VCaP (cell line): Measurements from ENCODE around the gene MAP2K3.
"Not testable (repeated sequence)": the region's sequence is repeated elsewhere in the genome, so short reads cannot be mapped to it uniquely, and the experiment has no call there.

Source experiments
- H3K27ac ChIP-seq: fragments of 450-650 bp; 2 replicates; pipeline ENCODE4 v1.5.1; 2017
- CTCF ChIP-seq: fragments of 450-650 bp; conservative IDR thresholded peaks from 2 replicates; pipeline ENCODE4 v1.5.1; 2017; ENCODE audit warnings: mild to moderate bottlenecking, moderate library complexity

The MAP2K3 gene

GRCh38 chr17:21345236-21345635 is 60.7 kb downstream of the MAP2K3 start:
- no peak for TF ChIP-seq CTCF
- H3K27ac ChIP-seq, result no peak overlapping the region

- not testable (repeated sequence) for H3K27ac ChIP-seq
These were observed 61.6 kb downstream of the MAP2K3 start for GRCh38 chr17:21346107-21346506.

GRCh38 chr17:21346651-21347250 is 62.2 kb downstream of the MAP2K3 start:
- not testable (repeated sequence) for H3K27ac ChIP-seq

- H3K27ac ChIP-seq, result not testable (repeated sequence)
These were observed 63.1 kb downstream of the MAP2K3 start for GRCh38 chr17:21347660-21348059.

DNA sequence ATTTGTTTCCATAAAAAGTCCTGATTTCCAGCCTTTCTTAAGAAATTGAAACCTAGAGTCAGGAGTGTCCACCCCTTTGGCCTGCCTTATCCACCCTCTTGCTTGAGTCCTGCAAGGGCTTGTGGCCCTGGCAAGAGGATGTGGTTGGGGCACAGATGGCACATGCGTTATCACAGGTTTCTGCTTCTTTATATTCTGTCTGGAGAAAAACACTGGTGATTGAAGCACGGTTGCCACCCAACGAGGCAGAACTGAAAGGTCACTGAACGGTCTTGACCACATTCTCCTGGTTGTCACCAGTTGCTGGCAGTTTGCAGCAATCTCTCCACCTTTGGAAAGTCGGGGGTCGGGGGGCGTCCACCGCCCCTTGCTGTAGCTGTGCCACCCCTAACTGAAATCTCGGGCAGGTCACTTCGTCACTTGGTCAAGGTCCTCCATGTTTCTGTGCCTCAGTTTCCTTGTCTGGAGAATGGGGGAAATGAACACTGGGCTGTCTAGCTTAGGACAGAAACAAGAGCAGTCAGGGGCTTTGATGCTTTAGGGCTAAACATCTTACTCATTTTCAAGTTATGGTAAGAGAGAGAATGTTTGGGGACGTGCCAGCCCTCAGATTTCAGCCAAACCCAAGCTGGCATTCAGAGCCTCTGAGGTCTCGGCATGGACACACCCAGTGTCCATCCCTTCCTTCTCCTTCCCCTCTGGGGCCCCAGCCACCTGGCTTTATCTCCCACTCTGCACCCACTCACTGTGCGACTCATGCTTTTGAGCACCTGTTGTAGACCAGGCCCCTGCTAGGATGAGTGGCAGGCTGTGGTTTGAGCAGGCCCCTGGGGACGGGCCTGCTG is 63.8 kb downstream of the MAP2K3 start:
- H3K27ac ChIP-seq, result not testable (repeated sequence)

DNA sequence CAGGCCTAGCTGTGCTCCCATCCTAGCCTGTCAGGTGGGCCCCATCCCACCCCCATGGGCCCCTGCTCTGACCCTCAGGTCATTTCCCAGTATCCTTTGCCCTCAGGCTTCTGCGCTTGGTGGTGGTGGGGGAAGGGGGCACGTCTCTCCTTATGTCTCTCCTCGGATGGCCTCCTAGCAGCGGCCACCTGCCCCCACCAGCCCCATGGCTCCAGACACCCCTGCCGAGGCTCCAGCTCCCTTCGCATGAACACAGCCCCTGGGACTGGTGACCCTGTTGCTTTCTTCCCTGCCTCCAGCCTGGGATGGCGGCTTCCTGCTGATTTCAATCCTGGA is 64.4 kb downstream of the MAP2K3 start:
- not testable (repeated sequence) for H3K27ac ChIP-seq

DNA sequence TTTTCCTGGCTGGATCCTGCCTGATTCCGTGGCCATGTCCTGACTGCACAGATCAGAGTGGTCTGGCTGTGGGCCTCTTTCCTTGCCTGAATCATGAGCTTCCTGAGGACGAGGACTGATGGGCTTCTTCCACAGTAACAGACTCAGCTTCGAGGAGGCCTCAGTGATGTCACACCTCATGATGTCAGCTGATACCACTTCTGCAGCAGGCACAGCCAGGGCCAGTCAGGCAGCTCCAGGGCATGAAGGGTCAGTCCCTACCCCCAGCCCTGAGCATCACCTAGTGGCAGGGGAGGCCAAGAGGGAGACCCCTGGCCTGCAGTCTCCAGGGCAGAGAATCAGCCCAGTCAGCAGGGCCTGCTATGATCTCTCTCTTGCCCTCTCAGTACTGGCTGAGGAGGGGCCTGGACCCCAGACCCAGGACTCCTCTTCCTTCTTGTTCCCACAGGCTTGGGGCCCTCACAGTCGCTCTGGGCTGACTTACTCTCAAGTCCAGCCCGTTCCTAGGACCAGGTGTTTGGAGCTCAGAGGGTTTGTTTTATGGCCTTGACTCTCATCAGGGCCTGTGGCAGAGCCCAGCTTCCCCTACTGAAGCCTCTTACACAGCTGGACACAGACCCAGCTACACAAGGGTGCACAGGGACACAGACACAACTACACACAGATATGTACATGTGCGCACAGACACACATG is 65.0 kb downstream of the MAP2K3 start:
- H3K27ac ChIP-seq, result not testable (repeated sequence)

DNA sequence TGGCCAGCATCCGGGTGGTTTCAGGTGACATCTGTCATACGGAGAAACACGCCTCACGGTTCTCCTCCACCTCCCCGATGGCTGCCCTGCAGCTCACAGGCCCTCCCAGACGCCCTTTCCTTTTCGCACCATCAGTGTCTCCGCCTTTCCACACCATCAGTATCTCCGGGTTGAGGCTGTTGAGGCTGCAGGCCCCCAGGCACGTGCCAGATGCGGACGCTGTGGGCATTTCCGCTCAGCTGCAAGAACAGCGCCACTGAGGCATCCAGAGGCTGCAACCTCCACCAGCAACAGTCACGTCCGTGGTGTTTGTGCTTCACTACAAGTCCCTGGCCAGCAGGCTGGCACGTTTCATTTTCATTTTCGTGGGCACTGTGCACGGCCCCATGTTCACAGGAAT is 66.0 kb downstream of the MAP2K3 start:
- H3K27ac ChIP-seq, result not testable (repeated sequence)

- H3K27ac ChIP-seq, result no peak overlapping the region
- no peak for TF ChIP-seq CTCF
These were observed 67.0 kb downstream of the MAP2K3 start for GRCh38 chr17:21351366-21352065.

DNA sequence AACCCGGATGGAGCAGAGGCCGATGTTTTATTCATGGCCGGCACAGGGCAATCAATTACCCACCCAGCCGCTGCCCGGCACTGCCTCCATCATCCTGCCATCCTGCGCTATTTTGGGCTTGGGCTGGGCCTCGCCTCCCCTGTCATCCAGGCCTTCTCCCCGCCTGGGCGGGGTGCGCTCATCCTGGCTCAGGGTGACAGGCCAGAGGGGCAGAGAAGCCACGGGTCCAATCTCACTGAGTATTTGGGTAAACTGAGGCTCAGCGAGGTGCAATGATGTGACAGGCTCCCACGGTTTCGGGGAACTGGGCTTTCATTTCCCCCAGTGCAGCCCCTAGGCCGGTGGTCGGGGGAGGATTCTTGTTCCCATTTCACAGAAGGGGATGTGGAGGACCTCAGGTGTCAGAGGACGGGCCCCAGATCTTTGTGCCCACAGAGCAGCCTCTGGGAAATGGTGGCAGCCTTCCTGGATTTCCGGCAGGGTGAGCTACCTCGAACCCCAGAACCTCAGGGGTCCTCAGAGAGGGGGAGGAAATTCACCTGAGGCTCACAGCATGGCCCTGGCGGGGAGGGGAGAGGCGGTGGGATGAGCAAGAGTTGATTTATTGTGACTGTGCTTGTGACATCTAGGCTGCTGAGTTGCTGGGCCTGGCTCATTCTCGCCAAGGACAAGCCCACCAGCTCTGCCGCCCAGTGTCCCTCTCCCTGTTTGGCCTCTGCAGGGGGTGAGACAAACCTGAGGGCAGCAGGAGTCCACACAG is 67.9 kb downstream of the MAP2K3 start:
- TF ChIP-seq CTCF, result no peak

DNA sequence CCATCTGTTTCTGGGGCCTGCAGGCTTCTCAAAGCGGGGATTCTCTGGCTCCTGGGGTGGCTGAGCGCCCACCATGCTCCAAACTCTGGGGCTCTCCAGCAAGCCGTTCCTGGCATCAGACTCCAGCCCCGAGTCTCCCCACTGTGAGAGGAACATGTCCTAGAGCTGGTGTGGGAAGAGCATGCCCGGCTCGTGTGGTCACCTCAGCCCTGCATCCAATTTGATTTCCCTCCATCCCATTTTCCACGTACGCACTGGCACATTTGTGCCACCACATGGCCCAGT is 68.4 kb downstream of the MAP2K3 start:
- no peak for TF ChIP-seq CTCF
- no peak overlapping the region for H3K27ac ChIP-seq

More for the DNA sequence above, 67.9 kb downstream of the MAP2K3 start:
- no peak overlapping the region for H3K27ac ChIP-seq
